Keratinocyte (primary cell): Measurements from ENCODE around the gene TMPRSS12. TPM values are rescaled to one million over a fixed set of nuclear protein-coding genes. Genes with fewer than 3 reads are reported as not detected.

Source experiments
- DNase-seq: peaks from one replicate; pipeline ENCODE4 v3.0.0-alpha.2; 2011; ENCODE audit warnings: low read depth, missing footprints, low spot score
- FAIRE-seq: peaks from 2 replicates; lab custom pipeline; 2011; peaks lifted over from hg19 to GRCh38; lab: Jason Lieb, UNC
- H2AFZ ChIP-seq: 2 replicates; pipeline ENCODE4 v1.6.0; 2012; ENCODE audit warnings: low read length, control low read depth, inconsistent platforms; ENCODE audit not compliant: control insufficient read depth
- H3K27ac ChIP-seq: 2 replicates; pipeline ENCODE4 v1.5.1; 2011; ENCODE audit warnings: low read length; ENCODE audit not compliant: control insufficient read depth, insufficient read depth
- H3K27me3 ChIP-seq: 3 replicates; pipeline ENCODE4 v1.6.0; 2011; ENCODE audit warnings: low read length; ENCODE audit not compliant: control insufficient read depth, insufficient read depth; ENCODE audit errors: extremely low read depth
- H3K36me3 ChIP-seq, 2 experiments: 2 replicates in 1 of 2; 3 replicates in 1 of 2; pipeline ENCODE4 v1.5.1; 2011; ENCODE audit warnings: low read length in 2 of 2, mild to moderate bottlenecking in 1 of 2; ENCODE audit not compliant: control insufficient read depth in 2 of 2, insufficient read depth in 2 of 2; ENCODE audit errors: extremely low read depth in 1 of 2
- H3K4me1 ChIP-seq: 3 replicates; pipeline ENCODE4 v1.5.1; 2011; ENCODE audit warnings: low read length; ENCODE audit not compliant: control insufficient read depth, insufficient read depth; ENCODE audit errors: extremely low read depth
- H3K4me2 ChIP-seq: 3 replicates; pipeline ENCODE4 v1.6.0; 2011; ENCODE audit warnings: low read depth, low read length; ENCODE audit not compliant: control insufficient read depth, insufficient read depth; ENCODE audit errors: extremely low read depth
- H3K4me3 ChIP-seq, 3 experiments: fragments of 200-600 bp in 1 of 3; sonication (generic) in 1 of 3; 2 replicates in 2 of 3; 3 replicates in 1 of 3; pipeline ENCODE4 v1.5.1; 2011 to 2016; ENCODE audit warnings: low read length in 3 of 3, mild to moderate bottlenecking in 3 of 3, control low read depth in 2 of 3, inconsistent platforms in 1 of 3, low read depth in 1 of 3, mixed read lengths in 1 of 3, mixed run types in 1 of 3, moderate library complexity in 1 of 3; ENCODE audit not compliant: control insufficient read depth in 2 of 3, insufficient read depth in 2 of 3; ENCODE audit errors: extremely low read depth in 1 of 3
- H3K79me2 ChIP-seq: 2 replicates; pipeline ENCODE4 v1.6.0; 2012; ENCODE audit warnings: low read length; ENCODE audit not compliant: control insufficient read depth, insufficient read depth
- H3K9ac ChIP-seq: 3 replicates; pipeline ENCODE4 v1.6.0; 2011; ENCODE audit warnings: low read length; ENCODE audit not compliant: control insufficient read depth, insufficient read depth; ENCODE audit errors: extremely low read depth
- H3K9me1 ChIP-seq: 3 replicates; pipeline ENCODE4 v1.6.0; 2011; ENCODE audit warnings: low read length; ENCODE audit not compliant: control insufficient read depth, insufficient read depth; ENCODE audit errors: extremely low read depth
- H3K9me3 ChIP-seq: 2 replicates; pipeline ENCODE4 v1.5.1; 2012; ENCODE audit warnings: low read depth, low read length; ENCODE audit not compliant: control insufficient read depth
- H4K20me1 ChIP-seq: 3 replicates; pipeline ENCODE4 v1.6.0; 2011; ENCODE audit warnings: low read length; ENCODE audit not compliant: control insufficient read depth, insufficient read depth; ENCODE audit errors: extremely low read depth
- EZH2 ChIP-seq: IDR thresholded peaks from one replicate; pipeline ENCODE4 v1.6.1; 2012; ENCODE audit warnings: inconsistent platforms, mild to moderate bottlenecking, low read length, moderate library complexity
- dilution Hi-C: fragments of 300-500 bp; cut with MboI; formaldehyde crosslinking; loops from one replicate; pipeline ENCODE4 v1.7.0; 2020; ENCODE audit warnings: low sequenced_read_pairs; ENCODE audit not compliant: extremely low pct_ligation_motif_present
- polyA plus RNA-seq, 5 experiments: library from polyadenylated mRNA; depleted of rRNA in 3 of 5; stranded (reverse) in 3 of 5; stranded (forward) in 1 of 5; unstranded in 1 of 5; fragments of >200 nt; gene quantifications; 1 replicate in 1 of 5; 2 replicates in 3 of 5; 3 replicates in 1 of 5; pipeline versions ENCODE4 v1.2.1 to v1.2.3, GENCODE V29; 2011 to 2012; ENCODE audit warnings: missing spikeins in 2 of 5, low read depth in 1 of 5, low replicate concordance in 1 of 5
- TF ChIP-seq, protein P1 (sequence below), 3 experiments: IDR thresholded peaks in 1 of 3; conservative IDR thresholded peaks in 1 of 3; optimal IDR thresholded peaks in 1 of 3; 2 replicates in 2 of 3; 3 replicates in 1 of 3; pipeline versions ENCODE3 to v1.5.1; 2011; ENCODE audit warnings: low read length in 3 of 3, mild to moderate bottlenecking in 3 of 3, moderate library complexity in 2 of 3, control low read depth in 1 of 3, inconsistent platforms in 1 of 3; ENCODE audit not compliant: insufficient read depth in 2 of 3; ENCODE audit errors: extremely low read depth in 1 of 3

TMPRSS12 gene
- polyA plus RNA-seq, 1 donor (not counting 4 experiments of a cell fraction or from before 2014, with no cell fraction given), result not detected

DNA sequence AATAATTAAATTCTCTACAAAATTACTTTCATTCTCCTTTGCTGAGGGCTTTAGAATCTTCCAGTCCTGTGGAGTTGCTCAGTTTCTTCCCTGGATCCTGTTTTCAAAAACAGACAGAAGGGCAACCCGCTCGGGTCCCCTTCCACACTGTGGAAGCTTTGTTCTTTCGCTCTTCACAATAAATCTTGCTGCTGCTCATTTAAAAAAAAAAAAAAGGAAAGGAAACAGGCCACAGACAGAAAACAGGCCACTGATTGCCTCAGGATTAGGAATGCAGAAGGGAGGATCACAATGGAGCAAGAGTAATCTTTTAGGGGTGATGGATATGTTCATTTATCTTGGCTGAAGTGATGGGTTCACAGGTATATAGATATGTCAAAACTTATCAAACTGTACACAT is 80.1 kb downstream of the TMPRSS12 start:
- Histone ChIP-seq H3K79me2 (no peaks in the 10 kb centered on the region), H3K36me3 (no peaks in the 10 kb centered on the region), H3K27ac (no peak overlapping the region), H3K9me1 (peaks cover 3% of the 10 kb centered on the region), H3K4me3 (no peak overlapping the region), H3K9ac (no peak overlapping the region), H3K4me2 (no peak overlapping the region), H3K4me1 (peaks cover 35% of the 10 kb centered on the region), H3K9me3 (no peaks in the 10 kb centered on the region), H2AFZ (peak overlapping the region; percentile 30), H4K20me1 (no peaks in the 10 kb centered on the region), H3K27me3 (no peaks in the 10 kb centered on the region)
- no peak for TF ChIP-seq EZH2
- TF ChIP-seq, protein P1, sequence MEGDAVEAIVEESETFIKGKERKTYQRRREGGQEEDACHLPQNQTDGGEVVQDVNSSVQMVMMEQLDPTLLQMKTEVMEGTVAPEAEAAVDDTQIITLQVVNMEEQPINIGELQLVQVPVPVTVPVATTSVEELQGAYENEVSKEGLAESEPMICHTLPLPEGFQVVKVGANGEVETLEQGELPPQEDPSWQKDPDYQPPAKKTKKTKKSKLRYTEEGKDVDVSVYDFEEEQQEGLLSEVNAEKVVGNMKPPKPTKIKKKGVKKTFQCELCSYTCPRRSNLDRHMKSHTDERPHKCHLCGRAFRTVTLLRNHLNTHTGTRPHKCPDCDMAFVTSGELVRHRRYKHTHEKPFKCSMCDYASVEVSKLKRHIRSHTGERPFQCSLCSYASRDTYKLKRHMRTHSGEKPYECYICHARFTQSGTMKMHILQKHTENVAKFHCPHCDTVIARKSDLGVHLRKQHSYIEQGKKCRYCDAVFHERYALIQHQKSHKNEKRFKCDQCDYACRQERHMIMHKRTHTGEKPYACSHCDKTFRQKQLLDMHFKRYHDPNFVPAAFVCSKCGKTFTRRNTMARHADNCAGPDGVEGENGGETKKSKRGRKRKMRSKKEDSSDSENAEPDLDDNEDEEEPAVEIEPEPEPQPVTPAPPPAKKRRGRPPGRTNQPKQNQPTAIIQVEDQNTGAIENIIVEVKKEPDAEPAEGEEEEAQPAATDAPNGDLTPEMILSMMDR (optimal IDR thresholded peaks at IDR 0.05 in 1 of 3, IDR thresholded peaks at IDR 0.05 in 1 of 3, conservative IDR thresholded peaks at IDR 0.05 in 1 of 3; ENCODE audit: extremely low read depth in 1 of 3, insufficient read depth in 2 of 3, low read length in 3 of 3), result no peak
- DNase-seq (no peak), FAIRE-seq (no peak)
- dilution Hi-C loops, result no loop called here

DNA sequence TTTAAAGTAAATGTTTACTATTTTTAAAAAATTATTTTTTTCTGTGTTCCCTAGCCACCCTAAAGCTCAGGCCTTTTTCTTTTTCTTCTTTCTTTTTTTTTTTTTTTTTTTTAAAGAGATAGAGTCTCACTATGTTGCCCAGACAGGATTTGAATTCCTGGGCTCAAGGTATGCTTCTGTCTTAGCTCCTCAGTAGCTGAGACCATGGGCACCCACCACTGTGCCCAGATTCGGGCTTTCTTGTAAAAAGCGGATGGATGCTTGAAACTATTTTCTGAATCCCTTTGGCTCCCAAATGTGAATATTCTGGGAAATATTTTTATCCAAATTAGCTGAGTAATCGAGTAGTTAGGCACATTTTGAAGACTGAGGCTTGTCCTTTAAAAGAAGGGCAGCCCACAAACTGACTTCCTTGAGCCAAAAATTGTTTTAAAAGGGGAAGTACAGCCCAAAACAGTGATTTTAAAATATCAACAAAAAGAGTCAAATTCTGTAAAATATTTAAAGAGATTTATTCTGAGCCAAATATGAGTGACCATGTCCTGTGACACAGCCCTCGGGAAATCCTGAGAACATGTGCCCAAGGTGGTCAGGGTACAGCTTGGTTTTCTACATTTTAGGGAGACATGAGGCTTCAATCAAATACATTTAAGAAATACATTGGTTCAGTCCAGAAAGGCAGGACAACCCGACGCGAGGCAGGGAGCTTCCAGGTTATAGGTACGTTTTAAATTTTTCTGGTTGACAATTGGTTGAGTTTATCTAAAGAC is 80.8 kb downstream of the TMPRSS12 start:
- Histone ChIP-seq H3K4me1 (peaks cover 43% of the 10 kb centered on the region), H2AFZ (peak overlapping the region; percentile 86), H3K4me3 (peak overlapping the region in 1 of 3 experiments; percentile 74), H3K4me2 (peak overlapping the region; percentile 88), H3K9me1 (peaks cover 3% of the 10 kb centered on the region), H3K79me2 (no peaks in the 10 kb centered on the region), H4K20me1 (no peaks in the 10 kb centered on the region), H3K27ac (no peak overlapping the region), H3K27me3 (no peaks in the 10 kb centered on the region), H3K9ac (peak overlapping the region; percentile 46), H3K9me3 (no peaks in the 10 kb centered on the region), H3K36me3 (no peaks in the 10 kb centered on the region)
- FAIRE-seq (no peak), DNase-seq (no peak)
- dilution Hi-C loops, result no loop called here
- TF ChIP-seq EZH2, result no peak
- TF ChIP-seq, protein P1 (optimal IDR thresholded peaks at IDR 0.05 in 1 of 3, IDR thresholded peaks at IDR 0.05 in 1 of 3, conservative IDR thresholded peaks at IDR 0.05 in 1 of 3; ENCODE audit: extremely low read depth in 1 of 3, insufficient read depth in 2 of 3, low read length in 3 of 3), result no peak
